Left lung (tissue), 10 donors: ENCODE measurements around the gene GOLIM4. TPM values are rescaled to one million over a fixed set of nuclear protein-coding genes. Genes with fewer than 3 reads are reported as not detected.

ENCODE experiments used
- ATAC-seq: fragments of 200-7000 bp; cut with Tn5 transposase; one replicate; pipeline ENCODE4 v1.9.1; 2020; ENCODE audit warnings: moderate library complexity
- DNase-seq, 4 donors: peaks; one replicate each; pipeline ENCODE4 v3.0.0-alpha.2; 2013 to 2020
- H3K27ac ChIP-seq, 2 donors: fragments of 200-600 bp; sonication (generic) in 1 of 2; one replicate each; pipeline versions ENCODE4 v1.5.0 to v1.8.0; 2020 to 2021
- H3K27me3 ChIP-seq, 2 donors: fragments of 200-600 bp; sonication (generic) in 1 of 2; one replicate each; pipeline versions ENCODE4 v1.5.0 to v1.8.0; 2020 to 2021
- H3K36me3 ChIP-seq, 2 donors: fragments of 200-600 bp; sonication (generic) in 1 of 2; one replicate each; pipeline versions ENCODE4 v1.5.0 to v1.8.0; 2020 to 2021
- H3K4me1 ChIP-seq, 2 donors: fragments of 200-600 bp; one replicate each; pipeline ENCODE4 v1.8.0; 2021
- H3K4me3 ChIP-seq, 2 donors: fragments of 200-600 bp; sonication (generic) in 1 of 2; one replicate each; pipeline versions ENCODE4 v1.5.0 to v1.8.0; 2020 to 2021; ENCODE audit warnings: mild to moderate bottlenecking in 1 of 2
- H3K9me3 ChIP-seq, 2 donors: fragments of 200-600 bp; sonication (generic) in 1 of 2; one replicate each; pipeline versions ENCODE4 v1.5.0 to v1.8.0; 2020 to 2021
- CTCF ChIP-seq, 2 donors: fragments of 200-600 bp; sonication (generic) in 1 of 2; IDR thresholded peaks; one replicate each; pipeline versions ENCODE4 v1.5.0 to v1.8.0; 2021; ENCODE audit warnings: antibody characterized with exemption in 2 of 2
- intact Hi-C, 2 donors: fragments of 100-400 bp; cut with DNase I; formaldehyde crosslinking; loops; one replicate each; pipeline versions ENCODE4 v1.11.2 to v1.14.2; 2022
- polyA plus RNA-seq, 6 donors: library from polyadenylated mRNA; unstranded; fragments of 120-200 nt; gene quantifications; one replicate each; pipeline ENCODE4 v1.2.1, GENCODE V29; 2013; ENCODE audit not compliant: insufficient read length in 6 of 6
- total RNA-seq, 2 donors: library from RNA; stranded (reverse); fragmentation: NEBNext Ultra II Directional; extraction: Animal tissue kit (Norgen Biotek cat#: 25700); gene quantifications; one replicate each; pipeline ENCODE4 v1.2.1, GENCODE V29; 2021
- donor health status: DM: no; HTN: yes; CAD: no.
- donor health status: DM: no; HTN: no; CAD: no.

Gene GOLIM4
- total and polyA plus RNA-seq, 8 donors, result 40.6 to 85.2 (median 73.2) TPM

DNA sequence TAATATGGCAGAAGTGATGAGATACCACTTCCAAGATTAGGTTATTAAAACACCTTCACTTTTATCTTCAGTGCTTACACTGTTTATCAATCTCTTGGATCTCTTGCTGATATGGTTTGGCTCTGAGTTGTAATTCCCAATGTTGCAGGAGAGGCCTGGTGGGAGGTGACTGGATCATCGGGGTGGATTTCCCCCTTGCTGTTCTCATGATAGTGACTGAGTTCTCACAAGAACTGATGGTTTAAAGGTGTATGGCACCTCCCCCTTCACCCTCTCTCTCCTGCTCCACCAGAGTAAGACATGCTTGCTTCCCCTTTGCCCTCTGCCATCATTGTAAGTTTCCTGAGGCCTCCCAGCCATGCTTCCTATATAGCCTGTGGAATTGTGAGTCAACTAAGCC lies 11.8 kb downstream of the GOLIM4 start:
- Histone ChIP-seq H3K9me3 (no peaks in the 10 kb centered on the region), H3K4me3 (no peak overlapping the region), H3K4me1 (peaks cover 0 to 4% of the 10 kb centered on the region in 2 donors), H3K27me3 (no peaks in the 10 kb centered on the region), H3K36me3 (no peaks in the 10 kb centered on the region), H3K27ac (no peak overlapping the region)
- TF ChIP-seq CTCF (IDR thresholded peaks at IDR 0.05), result no peak
- ATAC-seq (no peak), DNase-seq (no peak)
- intact Hi-C loops, result no loop called here

GRCh38 chr3:168081856-168082255 lies 13.9 kb downstream of the GOLIM4 start:
- ATAC-seq (no peak), DNase-seq (no peak)
- Histone ChIP-seq H3K27ac (no peak overlapping the region), H3K4me1 (peaks cover 0 to 4% of the 10 kb centered on the region in 2 donors), H3K36me3 (no peaks in the 10 kb centered on the region), H3K4me3 (no peak overlapping the region), H3K9me3 (no peaks in the 10 kb centered on the region), H3K27me3 (no peaks in the 10 kb centered on the region)
- intact Hi-C loops, result no loop called here
- TF ChIP-seq CTCF (IDR thresholded peaks at IDR 0.05), result no peak

DNA sequence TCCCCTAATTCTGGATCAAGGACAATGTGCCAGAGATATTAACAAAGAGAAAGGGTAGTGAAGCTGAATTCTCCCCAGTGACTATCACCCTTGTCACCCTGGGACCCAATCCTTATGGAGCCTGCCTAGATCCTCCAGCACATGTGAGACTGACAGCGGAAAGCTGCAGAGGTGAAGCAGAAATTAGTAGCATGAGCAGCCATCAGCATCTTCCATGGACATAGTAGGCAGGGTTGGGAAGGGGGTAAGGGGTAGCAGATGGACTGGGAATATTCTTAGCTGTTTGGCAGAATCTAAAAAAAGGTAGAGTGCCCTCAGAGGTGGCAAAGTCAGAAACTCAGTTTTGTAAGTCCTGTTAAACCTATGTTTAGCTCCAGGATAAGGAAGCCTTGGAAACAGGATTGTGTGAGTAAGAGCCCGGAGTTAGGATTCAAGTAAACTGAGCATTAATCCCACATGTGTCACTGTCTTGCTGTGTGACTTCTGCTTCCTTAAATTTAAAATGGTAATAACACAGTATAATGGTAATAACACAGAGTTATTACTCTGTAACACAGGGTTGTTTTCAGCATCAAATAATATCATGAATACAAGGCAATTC lies 14.5 kb downstream of the GOLIM4 start:
- intact Hi-C loops, result no loop called here

GRCh38 chr3:168080499-168081170 lies 15.1 kb downstream of the GOLIM4 start:
- H3K27ac ChIP-seq, result no peak overlapping the region
- peaks cover 0 to 4% of the 10 kb centered on the region in 2 donors for H3K4me1 ChIP-seq
- TF ChIP-seq CTCF (IDR thresholded peaks at IDR 0.05), result no peak
- H3K36me3 ChIP-seq, result no peaks in the 10 kb centered on the region
- no peaks in the 10 kb centered on the region for H3K9me3 ChIP-seq
- no peak for ATAC-seq
- intact Hi-C loops, result no loop called here
- no peak for DNase-seq
- H3K27me3 ChIP-seq, result no peaks in the 10 kb centered on the region
- H3K4me3 ChIP-seq, result no peak overlapping the region

More for the DNA sequence above, 14.5 kb downstream of the GOLIM4 start:
- H3K27ac ChIP-seq, result no peak overlapping the region
- H3K4me3 ChIP-seq, result no peak overlapping the region
- H3K4me1 ChIP-seq, result peaks cover 0 to 4% of the 10 kb centered on the region in 2 donors
- ATAC-seq (no peak), DNase-seq (no peak)
- H3K27me3 ChIP-seq, result no peaks in the 10 kb centered on the region
- no peaks in the 10 kb centered on the region for H3K9me3 ChIP-seq
- TF ChIP-seq CTCF (IDR thresholded peaks at IDR 0.05), result no peak
- H3K36me3 ChIP-seq, result no peaks in the 10 kb centered on the region

GRCh38 chr3:168080022-168080421 lies 15.7 kb downstream of the GOLIM4 start:
- Histone ChIP-seq H3K27me3 (no peaks in the 10 kb centered on the region), H3K27ac (no peak overlapping the region), H3K9me3 (no peaks in the 10 kb centered on the region), H3K4me1 (peaks cover 0 to 2% of the 10 kb centered on the region in 2 donors), H3K4me3 (no peak overlapping the region), H3K36me3 (no peaks in the 10 kb centered on the region)
- no peak for DNase-seq
- intact Hi-C loops, result no loop called here
- no peak for ATAC-seq
- no peak for TF ChIP-seq CTCF (IDR thresholded peaks at IDR 0.05)
